ENCODE measurements around the gene SNTA1. TPM values are rescaled to one million over a fixed set of nuclear protein-coding genes. Genes with fewer than 3 reads are reported as not detected.

The SNTA1 gene
- total RNA-seq, 4 donors from 2014 or later, result 6.3 to 27.3 (median 14.0) TPM

- Histone ChIP-seq H3K27me3 (no peaks in the 10 kb centered on the region), H3K9me3 (no peaks in the 10 kb centered on the region), H3K36me3 (peaks cover 0 to 97% (median 0%) of the 10 kb centered on the region in 3 donors), H3K4me3 (no peak overlapping the region), H3K27ac (no peak overlapping the region), H3K4me1 (no peaks in the 10 kb centered on the region)
- intact Hi-C loops (cut with DNase I), result no loop called here
- 84 to 87% methylated on average over 8 of the region's 8 CpGs for WGBS, 2 donors
- DNase-seq, result no peak
- no peak for TF ChIP-seq CTCF (IDR thresholded peaks at IDR 0.05)
- no peak for TF ChIP-seq POLR2A (IDR thresholded peaks at IDR 0.05)
Observed at GRCh38 chr20:33359399-33360261, 83.9 kb downstream of the SNTA1 start.

Other genes starting within 250 kb of the SNTA1 start
- not detected for gene BPIFA3, start 226.4 kb downstream of the SNTA1 start, total RNA-seq
- gene BPIFA1, start 207.8 kb downstream of the SNTA1 start, total RNA-seq, result not detected
- gene BPIFB1, start 160.5 kb downstream of the SNTA1 start, total RNA-seq, result 10 to 100 TPM in 1 of 4 donors, 1 to 10 TPM in 1, under 1 TPM in 1, not detected in 1; 0.38 to 99.4 (median 4.3) TPM
- 10 to 100 TPM; 13.5 to 23.2 (median 20.1) TPM for gene CDK5RAP1, start 42.2 kb downstream of the SNTA1 start, total RNA-seq
- 10 to 100 TPM; 10.5 to 15.6 (median 10.8) TPM for gene CBFA2T2, start 46.3 kb upstream of the SNTA1 start, total RNA-seq
- gene C20orf144, start 218.6 kb upstream of the SNTA1 start, total RNA-seq, result not detected
- 1 to 10 TPM; 1.8 to 4.4 (median 3.5) TPM for gene ACTL10, start 223.2 kb upstream of the SNTA1 start, total RNA-seq
- gene NECAB3, start 230.7 kb upstream of the SNTA1 start, total RNA-seq, result 10 to 100 TPM; 12.6 to 25.9 (median 19.1) TPM
- gene E2F1, start 242.6 kb upstream of the SNTA1 start, total RNA-seq, result 1 to 10 TPM; 2.1 to 4.8 (median 3.1) TPM

All from esophagus squamous epithelium (tissue), 5 donors.